ENCODE data around the gene TMEM52. TPM values are rescaled to one million over a fixed set of nuclear protein-coding genes. Genes with fewer than 3 reads are reported as not detected.

Gene TMEM52
- total and polyA plus RNA-seq, 4 donors, result 2.6 to 13.1 (median 3.0) TPM

DNA sequence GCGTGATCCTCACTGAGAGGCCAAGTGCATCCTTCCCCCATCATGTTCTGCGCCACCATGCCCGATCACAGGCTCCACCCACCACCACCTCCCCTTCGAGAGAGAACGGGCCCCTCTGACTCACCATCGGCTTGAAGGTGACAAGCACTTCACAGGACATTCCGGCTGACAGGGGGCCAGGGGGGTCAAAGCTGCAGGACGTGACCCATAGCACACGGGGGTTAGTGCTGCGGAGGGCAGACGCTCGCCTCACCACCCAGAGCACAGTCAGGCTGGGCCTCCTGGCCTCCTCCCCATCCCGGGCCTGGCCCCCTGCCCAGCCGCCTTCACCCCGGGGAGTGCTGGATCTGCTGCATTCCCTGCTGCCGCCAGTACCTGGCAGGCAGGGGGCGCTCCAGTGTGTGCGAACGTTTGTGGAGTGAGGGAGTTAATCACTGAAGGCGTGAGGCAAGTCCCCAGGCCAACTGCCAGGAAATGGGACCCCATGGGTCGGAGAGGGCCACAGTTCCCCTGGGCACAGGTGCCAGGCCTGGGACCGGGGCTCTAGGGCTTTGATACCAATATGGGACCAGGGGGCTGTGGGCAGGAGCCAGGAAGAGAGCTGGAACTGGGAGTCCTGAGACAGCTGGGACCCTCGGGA is 40.9 kb upstream of the TMEM52 start:
- Histone ChIP-seq H3K9me3 (ENCODE audit: control insufficient read depth in 4 of 4, low read length in 3 of 4) (no peaks in the 10 kb centered on the region), H3K36me3 (ENCODE audit: control insufficient read depth in 4 of 4, insufficient read depth in 3 of 4, low read depth in 1 of 4, low read length in 3 of 4) (no peaks in the 10 kb centered on the region), H3K4me1 (ENCODE audit: control insufficient read depth in 4 of 4, insufficient read depth in 4 of 4, low read length in 3 of 4) (no peaks in the 10 kb centered on the region), H3K9ac (ENCODE audit: low read depth in 1 of 2, low read length in 2 of 2) (no peak overlapping the region), H3K4me3 (ENCODE audit: low read depth in 1 of 3, low read length in 3 of 3) (no peak overlapping the region), H3K27ac (ENCODE audit: low read depth in 1 of 2, low read length in 2 of 2) (no peak overlapping the region), H3K27me3 (ENCODE audit: control insufficient read depth in 4 of 4, insufficient read depth in 4 of 4, low read length in 3 of 4) (no peaks in the 10 kb centered on the region)
- TF ChIP-seq SP1 (IDR thresholded peaks at IDR 0.05), result no peak
- TF ChIP-seq NR2F2 (IDR thresholded peaks at IDR 0.05), result no peak
- peak; percentile 75 for TF ChIP-seq CTCF (IDR thresholded peaks at IDR 0.05; ENCODE audit: low read depth, low read length, missing input control)
- peak; percentile 78 to 88 for TF ChIP-seq RAD21 (IDR thresholded peaks at IDR 0.05)
- peak; percentile 77 for DNase-seq (ENCODE audit: low spot score)
- 12% methylated on average over 23 of the region's 23 CpGs for whole genome bisulfite sequencing

GRCh38 chr1:1959459-1959839 is 40.4 kb upstream of the TMEM52 start:
- 70% methylated on average over 12 of the region's 12 CpGs for WGBS

DNA sequence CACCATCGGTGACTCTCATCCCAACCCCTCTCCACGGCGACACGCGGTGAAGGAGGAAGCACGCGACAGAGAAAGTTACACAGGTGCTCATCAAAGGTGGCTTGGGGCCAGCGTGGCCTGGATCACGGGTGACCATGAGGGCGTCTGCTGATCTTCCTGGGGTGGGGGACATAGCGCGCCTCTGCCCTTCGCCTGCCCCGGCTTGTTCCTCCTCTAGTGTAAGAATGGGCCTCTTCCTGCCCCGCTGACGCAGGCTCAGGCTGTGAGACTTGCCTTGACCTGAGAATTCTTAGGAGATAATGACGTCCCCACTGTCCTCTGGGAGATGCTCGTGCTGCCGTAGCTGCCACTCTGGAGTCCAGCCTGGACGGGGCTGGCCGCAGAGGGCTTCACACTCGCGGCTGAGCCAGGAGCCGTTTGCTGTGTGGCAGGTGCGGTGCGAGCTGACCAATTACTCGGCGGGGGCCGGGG is 39.0 kb upstream of the TMEM52 start:
- Histone ChIP-seq H3K36me3 (ENCODE audit: control insufficient read depth in 4 of 4, insufficient read depth in 3 of 4, low read depth in 1 of 4, low read length in 3 of 4) (no peaks in the 10 kb centered on the region), H3K4me3 (ENCODE audit: low read depth in 1 of 3, low read length in 3 of 3) (no peak overlapping the region), H3K27me3 (ENCODE audit: control insufficient read depth in 4 of 4, insufficient read depth in 4 of 4, low read length in 3 of 4) (no peaks in the 10 kb centered on the region), H3K9ac (ENCODE audit: low read depth in 1 of 2, low read length in 2 of 2) (no peak overlapping the region), H3K4me1 (ENCODE audit: control insufficient read depth in 4 of 4, insufficient read depth in 4 of 4, low read length in 3 of 4) (no peaks in the 10 kb centered on the region), H3K9me3 (ENCODE audit: control insufficient read depth in 4 of 4, low read length in 3 of 4) (no peaks in the 10 kb centered on the region), H3K27ac (ENCODE audit: low read depth in 1 of 2, low read length in 2 of 2) (no peak overlapping the region)
- WGBS, result 84% methylated on average over 29 of the region's 29 CpGs
- DNase-seq (ENCODE audit: low spot score), result no peak
- TF ChIP-seq FOXA1 (IDR thresholded peaks at IDR 0.05) (no peak), RAD21 (IDR thresholded peaks at IDR 0.05) (no peak), GABPA (IDR thresholded peaks at IDR 0.05 in 1 of 2, conservative IDR thresholded peaks at IDR 0.05 in 1 of 2) (no peak), HNF4A (conservative IDR thresholded peaks at IDR 0.05) (no peak)

More at GRCh38 chr1:1959459-1959839, 40.4 kb upstream of the TMEM52 start:
- Histone ChIP-seq H3K4me1 (ENCODE audit: control insufficient read depth in 4 of 4, insufficient read depth in 4 of 4, low read length in 3 of 4) (no peaks in the 10 kb centered on the region), H3K9me3 (ENCODE audit: control insufficient read depth in 4 of 4, low read length in 3 of 4) (no peaks in the 10 kb centered on the region), H3K27ac (ENCODE audit: low read depth in 1 of 2, low read length in 2 of 2) (no peak overlapping the region), H3K4me3 (ENCODE audit: low read depth in 1 of 3, low read length in 3 of 3) (no peak overlapping the region), H3K9ac (ENCODE audit: low read depth in 1 of 2, low read length in 2 of 2) (no peak overlapping the region), H3K36me3 (ENCODE audit: control insufficient read depth in 4 of 4, insufficient read depth in 3 of 4, low read depth in 1 of 4, low read length in 3 of 4) (no peaks in the 10 kb centered on the region), H3K27me3 (ENCODE audit: control insufficient read depth in 4 of 4, insufficient read depth in 4 of 4, low read length in 3 of 4) (no peaks in the 10 kb centered on the region)
- TF ChIP-seq NR2F2 (IDR thresholded peaks at IDR 0.05), result no peak
- DNase-seq (ENCODE audit: low spot score), result no peak

GRCh38 chr1:1957533-1957961 is 38.5 kb upstream of the TMEM52 start:
- TF ChIP-seq HNF4A (conservative IDR thresholded peaks at IDR 0.05), result no peak
- Histone ChIP-seq H3K27ac (ENCODE audit: low read depth in 1 of 2, low read length in 2 of 2) (no peak overlapping the region), H3K4me1 (ENCODE audit: control insufficient read depth in 4 of 4, insufficient read depth in 4 of 4, low read length in 3 of 4) (no peaks in the 10 kb centered on the region), H3K36me3 (ENCODE audit: control insufficient read depth in 4 of 4, insufficient read depth in 3 of 4, low read depth in 1 of 4, low read length in 3 of 4) (no peaks in the 10 kb centered on the region), H3K27me3 (ENCODE audit: control insufficient read depth in 4 of 4, insufficient read depth in 4 of 4, low read length in 3 of 4) (no peaks in the 10 kb centered on the region), H3K9ac (ENCODE audit: low read depth in 1 of 2, low read length in 2 of 2) (no peak overlapping the region), H3K4me3 (ENCODE audit: low read depth in 1 of 3, low read length in 3 of 3) (no peak overlapping the region), H3K9me3 (ENCODE audit: control insufficient read depth in 4 of 4, low read length in 3 of 4) (no peaks in the 10 kb centered on the region)
- no peak for DNase-seq (ENCODE audit: low spot score)
- WGBS, result 89% methylated on average over 22 of the region's 22 CpGs
